WERI-Rb-1 (cell line): ENCODE data around the gene SLX9.

Experiments
- DNase-seq: peaks from one replicate; pipeline ENCODE4 v3.0.0-alpha.2; 2020
- H3K27ac ChIP-seq: fragments of 250-450 bp; sonication (Bioruptor Pico); 2 replicates; pipeline ENCODE4 v1.5.1; 2020; ENCODE audit warnings: mild to moderate bottlenecking, moderate library complexity
- H3K27me3 ChIP-seq: fragments of 250-450 bp; sonication (Bioruptor Pico); 2 replicates; pipeline ENCODE4 v1.5.1; 2021; ENCODE audit warnings: mild to moderate bottlenecking, low read depth, moderate library complexity; ENCODE audit not compliant: insufficient read depth, severe bottlenecking
- H3K36me3 ChIP-seq: fragments of 250-450 bp; sonication (Bioruptor Pico); 2 replicates; pipeline ENCODE4 v1.5.1; 2020; ENCODE audit warnings: mild to moderate bottlenecking, moderate library complexity
- H3K4me3 ChIP-seq: 2 replicates; pipeline ENCODE4 v1.5.1; 2011; ENCODE audit warnings: low read depth, mild to moderate bottlenecking, control low read depth, low read length
- H3K9me3 ChIP-seq: fragments of 250-450 bp; sonication (Bioruptor Pico); 2 replicates; pipeline ENCODE4 v1.5.1; 2021; ENCODE audit warnings: mild to moderate bottlenecking, moderate library complexity; ENCODE audit not compliant: severe bottlenecking
- CTCF ChIP-seq: IDR thresholded peaks from 2 replicates; pipeline ENCODE4 v1.5.1; 2011; ENCODE audit warnings: low read depth, mild to moderate bottlenecking, control low read depth, inconsistent platforms, low read length

The SLX9 gene

GRCh38 chr21:44941567-44941966, 1.7 kb downstream of the SLX9 start:
- Histone ChIP-seq H3K27ac (no peak overlapping the region), H3K4me3 (no peak overlapping the region), H3K27me3 (no peaks in the 10 kb centered on the region), H3K36me3 (peaks cover 64% of the 10 kb centered on the region), H3K9me3 (no peaks in the 10 kb centered on the region)
- TF ChIP-seq CTCF: no peak
- no peak for DNase-seq

DNA sequence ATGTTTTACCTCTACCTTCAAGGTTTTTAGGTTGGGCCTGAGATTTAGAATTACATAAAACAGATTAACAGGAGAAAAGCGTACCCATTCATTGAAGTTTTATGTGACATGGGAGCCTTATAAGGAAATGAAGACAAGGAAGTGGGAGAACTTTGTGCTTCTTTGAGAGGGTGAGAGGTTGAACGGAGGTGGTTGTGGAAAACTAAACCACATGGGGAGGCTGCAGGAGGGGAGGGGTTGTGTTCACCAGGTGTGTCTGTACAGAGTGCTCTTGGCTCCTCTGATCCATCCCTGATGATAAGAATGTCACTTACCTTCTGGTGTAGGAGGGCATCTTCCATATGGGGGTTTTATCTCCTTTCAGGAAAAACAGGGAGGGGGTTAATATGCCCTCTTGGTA, 2.7 kb downstream of the SLX9 start:
- Histone ChIP-seq H3K4me3 (no peak overlapping the region), H3K9me3 (no peaks in the 10 kb centered on the region), H3K27me3 (no peaks in the 10 kb centered on the region), H3K36me3 (peaks cover 74% of the 10 kb centered on the region), H3K27ac (no peak overlapping the region)
- no peak for TF ChIP-seq CTCF
- DNase-seq: no peak

DNA sequence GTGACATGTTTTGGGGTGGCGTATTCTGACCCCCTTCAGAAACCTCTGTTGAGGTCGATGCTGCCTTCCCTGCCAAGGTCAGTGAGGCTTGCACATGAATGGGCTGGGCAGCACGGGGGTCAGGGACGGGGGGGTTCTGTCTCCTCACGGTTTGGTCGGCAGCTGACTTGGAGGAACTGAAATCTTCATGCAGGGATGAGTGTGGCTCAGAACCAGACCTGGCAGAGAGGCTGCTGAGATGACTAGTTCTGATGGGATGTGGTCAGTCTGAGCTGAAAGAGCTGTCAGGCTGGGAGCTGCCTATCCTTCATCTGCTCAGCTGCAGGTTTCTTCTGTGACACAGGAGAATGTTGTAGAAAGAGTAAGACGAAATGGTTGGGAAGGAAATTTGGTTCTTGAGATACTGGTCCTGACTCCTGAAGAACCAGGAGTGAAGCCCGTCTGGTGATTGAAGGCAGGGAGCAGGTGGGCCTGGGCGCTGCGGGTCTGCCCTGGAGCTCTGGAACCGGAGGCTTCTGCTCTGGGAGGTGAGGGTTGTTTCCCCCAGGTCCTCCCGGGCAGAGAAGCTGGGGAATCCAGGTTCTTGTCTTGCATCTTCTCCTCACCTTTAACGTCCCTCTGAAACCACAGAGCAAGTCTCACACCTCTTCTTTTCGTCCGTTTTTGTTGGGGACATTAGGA, 3.3 kb downstream of the SLX9 start:
- H3K27ac ChIP-seq: no peak overlapping the region

DNA sequence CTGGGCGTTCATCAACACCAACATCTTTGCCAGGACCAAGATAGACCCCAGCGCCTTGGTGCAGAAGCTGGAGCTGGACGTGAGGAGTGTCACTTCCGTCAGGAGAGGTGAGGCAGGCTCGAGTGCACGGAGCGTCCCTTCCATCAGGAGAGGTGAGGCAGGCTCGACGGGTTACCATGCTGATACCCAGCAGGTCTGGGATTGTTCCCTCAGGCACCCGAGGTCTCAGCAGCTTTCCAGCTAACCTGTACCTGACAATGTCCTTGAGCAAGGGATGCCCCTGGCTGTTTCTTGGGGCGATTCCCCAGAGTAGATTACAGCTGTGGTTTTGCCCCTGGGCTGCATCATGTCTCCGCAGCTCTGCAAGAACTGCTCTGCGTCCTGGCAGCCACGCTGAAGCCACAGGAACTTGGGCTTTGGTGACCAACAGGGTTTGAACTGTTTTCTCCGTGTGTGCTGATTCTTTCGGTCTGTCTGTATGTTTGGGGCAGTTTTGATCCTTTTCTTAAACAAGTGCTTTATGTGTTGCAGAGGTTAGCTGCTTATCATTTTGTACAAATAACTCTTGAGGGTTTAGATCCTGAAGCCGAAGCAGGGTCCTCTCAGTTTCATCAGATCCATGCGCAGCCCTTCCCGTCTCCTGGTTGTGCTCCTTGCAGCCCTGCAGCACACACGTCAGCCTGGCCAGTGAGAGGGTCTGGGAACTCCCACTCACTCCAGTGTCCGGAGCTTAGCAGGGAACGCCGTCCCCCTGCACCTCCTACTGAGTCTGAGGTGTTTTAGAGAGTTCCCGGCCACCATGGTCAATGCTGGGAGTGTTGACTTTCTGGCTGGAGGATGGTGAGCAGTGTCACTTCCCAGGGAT, 4.1 kb downstream of the SLX9 start:
- Histone ChIP-seq H3K27me3 (no peaks in the 10 kb centered on the region), H3K36me3 (peaks cover 75% of the 10 kb centered on the region), H3K27ac (no peak overlapping the region), H3K9me3 (no peaks in the 10 kb centered on the region), H3K4me3 (no peak overlapping the region)
- TF ChIP-seq CTCF: no peak
- DNase-seq: no peak

More for the DNA sequence above, 3.3 kb downstream of the SLX9 start:
- no peak for TF ChIP-seq CTCF
- no peak for DNase-seq
- Histone ChIP-seq H3K36me3 (peaks cover 78% of the 10 kb centered on the region), H3K27me3 (no peaks in the 10 kb centered on the region), H3K9me3 (no peaks in the 10 kb centered on the region), H3K4me3 (no peak overlapping the region)

GRCh38 chr21:44944596-44944995, 4.8 kb downstream of the SLX9 start:
- Histone ChIP-seq H3K27me3 (no peaks in the 10 kb centered on the region), H3K36me3 (peaks cover 81% of the 10 kb centered on the region), H3K4me3 (no peak overlapping the region), H3K9me3 (no peaks in the 10 kb centered on the region), H3K27ac (no peak overlapping the region)
- DNase-seq: no peak
- TF ChIP-seq CTCF: no peak
